IMR-90 (cell line): ENCODE results near the gene ELMO1. TPM values are rescaled to one million over a fixed set of nuclear protein-coding genes. Genes with fewer than 3 reads are reported as not detected.

Experiments
- ATAC-seq: fragments of 200-7000 bp; cut with Tn5 transposase; 2 replicates; pipeline ENCODE4 v1.9.1; 2020; ENCODE audit warnings: low read depth, mild to moderate bottlenecking, moderate library complexity
- BruUV-seq: library from RNA; stranded (reverse); fragments of 400-500 nt; replicated peaks from 2 replicates; lab custom pipeline; 2021; lab: Mats Ljungman, UMichigan
- CTCF ChIA-PET: fragments of 300-600 bp; formaldehyde crosslinking; extraction: SDS; loops from one replicate; lab custom pipeline; 2021; ENCODE audit warnings: antibody characterized with exemption; lab: Yijun Ruan, JAX
- POLR2A ChIA-PET: fragments of 300-600 bp; sonication (Branson Sonifier 250); formaldehyde crosslinking; loops from one replicate; lab custom pipeline; 2022; ENCODE audit warnings: antibody characterized with exemption; ENCODE audit not compliant: unreplicated experiment; lab: Charles Lee
- DNase-seq: peaks from one replicate; pipeline ENCODE4 v3.0.0; 2013
- H2AFZ ChIP-seq: replicated peaks from 2 replicates; pipeline ENCODE3; 2013; ENCODE audit warnings: low read length, mild to moderate bottlenecking; ENCODE audit not compliant: poor library complexity
- H2AK5ac ChIP-seq: 2 replicates; pipeline ENCODE4 v1.6.1; 2013; ENCODE audit warnings: low read depth, low read length, inconsistent platforms
- H2AK9ac ChIP-seq: replicated peaks from 2 replicates; pipeline ENCODE3; 2013; ENCODE audit warnings: mild to moderate bottlenecking, low read depth, low read length, moderate library complexity; ENCODE audit not compliant: poor library complexity
- H2BK120ac ChIP-seq: 2 replicates; pipeline ENCODE4 v1.6.1; 2013; ENCODE audit warnings: low read depth, low read length, inconsistent platforms
- H2BK15ac ChIP-seq: 3 replicates; pipeline ENCODE4 v1.6.1; 2013; ENCODE audit warnings: low read depth, low read length, inconsistent platforms
- H2BK20ac ChIP-seq: 2 replicates; pipeline ENCODE4 v1.6.1; 2013; ENCODE audit warnings: low read depth, mild to moderate bottlenecking, inconsistent platforms, low read length, moderate library complexity
- H2BK5ac ChIP-seq: 2 replicates; pipeline ENCODE4 v1.6.1; 2013; ENCODE audit warnings: mild to moderate bottlenecking, low read depth, low read length, inconsistent platforms; ENCODE audit not compliant: poor library complexity, severe bottlenecking
- H3K14ac ChIP-seq: replicated peaks from 2 replicates; pipeline ENCODE4 v1.6.1; 2013; ENCODE audit warnings: low read depth, low read length, inconsistent platforms
- H3K18ac ChIP-seq: 2 replicates; pipeline ENCODE4 v1.6.1; 2013; ENCODE audit warnings: low read depth, low read length, control low read depth
- H3K23ac ChIP-seq: 2 replicates; pipeline ENCODE4 v1.6.1; 2013; ENCODE audit warnings: low read depth, low read length, inconsistent platforms
- H3K27ac ChIP-seq: 2 replicates; pipeline ENCODE4 v1.5.1; 2013; ENCODE audit warnings: mild to moderate bottlenecking, control low read depth, low read length; ENCODE audit not compliant: insufficient read depth
- H3K27me3 ChIP-seq: 2 replicates; pipeline ENCODE4 v1.6.1; 2013; ENCODE audit warnings: low read length; ENCODE audit not compliant: control insufficient read depth, insufficient read depth
- H3K36me3 ChIP-seq: 2 replicates; pipeline ENCODE4 v1.6.1; 2013; ENCODE audit warnings: low read length, mixed read lengths; ENCODE audit not compliant: control insufficient read depth, insufficient read depth
- H3K4ac ChIP-seq: 2 replicates; pipeline ENCODE4 v1.6.1; 2013; ENCODE audit warnings: low read depth, low read length, inconsistent platforms
- H3K4me1 ChIP-seq: 2 replicates; pipeline ENCODE4 v1.6.1; 2013; ENCODE audit warnings: low read length, mixed read lengths; ENCODE audit not compliant: control insufficient read depth, insufficient read depth
- H3K4me2 ChIP-seq: 2 replicates; pipeline ENCODE4 v1.6.1; 2013; ENCODE audit warnings: low read depth, mild to moderate bottlenecking, control low read depth, low read length, moderate library complexity
- H3K4me3 ChIP-seq: 2 replicates; pipeline ENCODE4 v1.5.1; 2013; ENCODE audit warnings: low read depth, mild to moderate bottlenecking, control low read depth, low read length, moderate library complexity; ENCODE audit not compliant: insufficient read depth
- H3K56ac ChIP-seq: 2 replicates; pipeline ENCODE4 v1.6.1; 2013; ENCODE audit warnings: low read length, inconsistent platforms; ENCODE audit not compliant: insufficient read depth; ENCODE audit errors: extremely low read depth
- H3K79me1 ChIP-seq, 2 experiments: 2 replicates each; pipeline ENCODE4 v1.6.1; 2013; ENCODE audit warnings: low read length in 2 of 2, inconsistent platforms in 1 of 2, low read depth in 1 of 2
- H3K9ac ChIP-seq: 2 replicates; pipeline ENCODE4 v1.6.1; 2013; ENCODE audit warnings: low read depth, low read length, control low read depth
- H3K9me1 ChIP-seq: 2 replicates; pipeline ENCODE4 v1.6.1; 2013; ENCODE audit warnings: low read length, inconsistent platforms; ENCODE audit not compliant: insufficient read depth
- H3K9me3 ChIP-seq: 2 replicates; pipeline ENCODE4 v1.6.1; 2013; ENCODE audit warnings: low read length; ENCODE audit not compliant: control insufficient read depth, insufficient read depth
- H4K20me1 ChIP-seq: 2 replicates; pipeline ENCODE4 v1.6.1; 2013; ENCODE audit warnings: low read length, inconsistent platforms; ENCODE audit not compliant: insufficient read depth
- H4K5ac ChIP-seq: 2 replicates; pipeline ENCODE4 v1.6.1; 2013; ENCODE audit warnings: mild to moderate bottlenecking, low read depth, low read length, control low read depth
- H4K8ac ChIP-seq, 2 experiments: 2 replicates each; pipeline ENCODE4 v1.6.1; 2013; ENCODE audit warnings: low read depth in 2 of 2, low read length in 2 of 2, control low read depth in 1 of 2, inconsistent platforms in 1 of 2
- H4K91ac ChIP-seq: 2 replicates; pipeline ENCODE4 v1.6.1; 2013; ENCODE audit warnings: low read depth, low read length, inconsistent platforms; ENCODE audit not compliant: insufficient read depth
- BHLHE40 ChIP-seq: fragments of 150-350 bp; IDR thresholded peaks from 2 replicates; pipeline ENCODE4 v1.6.1; 2016; ENCODE audit warnings: mild to moderate bottlenecking, low read depth, low read length
- CEBPB ChIP-seq: IDR thresholded peaks from 2 replicates; pipeline ENCODE4 v1.6.1; 2012; ENCODE audit warnings: low read depth, low read length, improper control_type of control experiment
- CHD1 ChIP-seq: IDR thresholded peaks from 2 replicates; pipeline ENCODE4 v1.6.1; 2012; ENCODE audit warnings: low read depth, low read length, improper control_type of control experiment
- FOS ChIP-seq: fragments of 150-350 bp; IDR thresholded peaks from 2 replicates; pipeline ENCODE4 v1.6.1; 2016; ENCODE audit warnings: low read depth, low read length
- MAFK ChIP-seq: IDR thresholded peaks from 2 replicates; pipeline ENCODE4 v1.6.1; 2012; ENCODE audit warnings: low read depth, low read length, improper control_type of control experiment
- MAZ ChIP-seq: IDR thresholded peaks from 2 replicates; pipeline ENCODE4 v1.6.1; 2012; ENCODE audit warnings: low read depth, mild to moderate bottlenecking, low read length, improper control_type of control experiment, moderate library complexity, borderline replicate concordance
- MXI1 ChIP-seq: IDR thresholded peaks from 2 replicates; pipeline ENCODE4 v1.6.1; 2012; ENCODE audit warnings: low read depth, mild to moderate bottlenecking, low read length, moderate library complexity, borderline replicate concordance
- NFE2L2 ChIP-seq: fragments of 150-350 bp; IDR thresholded peaks from 2 replicates; pipeline ENCODE4 v1.6.1; 2016; ENCODE audit warnings: low read depth, mild to moderate bottlenecking, low read length
- POLR2A ChIP-seq: IDR thresholded peaks from 2 replicates; pipeline ENCODE4 v1.6.1; 2012; ENCODE audit warnings: mild to moderate bottlenecking, low read depth, low read length
- RAD21 ChIP-seq: IDR thresholded peaks from 2 replicates; pipeline ENCODE4 v1.6.1; 2012; ENCODE audit warnings: low read length, improper control_type of control experiment
- RCOR1 ChIP-seq: IDR thresholded peaks from 2 replicates; pipeline ENCODE4 v1.6.1; 2012; ENCODE audit warnings: mild to moderate bottlenecking, low read length, improper control_type of control experiment; ENCODE audit not compliant: insufficient replicate concordance
- RFX5 ChIP-seq: IDR thresholded peaks from 2 replicates; pipeline ENCODE4 v1.8.0; 2012; ENCODE audit warnings: low read depth, mild to moderate bottlenecking, low read length, moderate library complexity
- SMC3 ChIP-seq: fragments of 150-350 bp; IDR thresholded peaks from 2 replicates; pipeline ENCODE4 v1.6.1; 2016; ENCODE audit warnings: low read depth, mild to moderate bottlenecking, antibody characterized with exemption, low read length, moderate library complexity
- WGBS, 2 experiments: methylation state at CpG; one replicate each; pipeline versions ENCODE4 v1.1.5 to v1.1.7; 2013; ENCODE audit warnings: missing lambda C conversion rate in 2 of 2; ENCODE audit not compliant: insufficient read length in 1 of 2; ENCODE audit errors: extremely low coverage in 2 of 2; 5-methylcytosine and 5-hydroxymethylcytosine counted together
- dilution Hi-C: fragments of 300-500 bp; cut with HindIII; formaldehyde crosslinking; loops from one replicate; pipeline ENCODE4 v1.14.3; 2018; ENCODE audit warnings: low sequenced_read_pairs; ENCODE audit not compliant: unreplicated experiment
- in situ Hi-C: fragments of 300-500 bp; cut with MboI; formaldehyde crosslinking; loops from 3 replicates; pipeline ENCODE4 v1.14.3; 2019; ENCODE audit warnings: low sequenced_read_pairs, inconsistent platforms, mixed read lengths
- intact Hi-C: fragments of 100-400 bp; cut with micrococcal nuclease; formaldehyde crosslinking; loops from 2 replicates; pipeline ENCODE4 v1.10.0; 2022
- polyA plus RNA-seq, 3 experiments: library from polyadenylated mRNA; depleted of rRNA; stranded (reverse); fragments of >200 nt; gene quantifications; 2 replicates each; pipeline ENCODE4 v1.2.3, GENCODE V29; 2012; ENCODE audit warnings: low replicate concordance in 1 of 3
- total RNA-seq: library from RNA; depleted of rRNA; stranded (reverse); fragments of >200 nt; gene quantifications from 2 replicates; pipeline ENCODE4 v1.2.3, GENCODE V29; 2012
- TF ChIP-seq, protein P1 (sequence below): conservative IDR thresholded peaks from 2 replicates; pipeline ENCODE4 v1.5.1; 2012; ENCODE audit warnings: mild to moderate bottlenecking, low read depth, low read length, improper control_type of control experiment
- TF ChIP-seq, protein P2 (sequence below): fragments of 150-350 bp; IDR thresholded peaks from 2 replicates; pipeline ENCODE4 v1.6.1; 2016; ENCODE audit warnings: low read depth, mild to moderate bottlenecking, low read length, moderate library complexity, borderline replicate concordance
- TF ChIP-seq, protein P3 (sequence below): fragments of 150-350 bp; IDR thresholded peaks from 2 replicates; pipeline ENCODE4 v1.6.1; 2017; ENCODE audit warnings: mild to moderate bottlenecking, antibody characterized with exemption, low read length, low read depth

ELMO1 gene
- total and polyA plus RNA-seq, 2 of the 4 experiments (the other 2 are of a cell fraction): 0.03 TPM; not detected in 1

DNA sequence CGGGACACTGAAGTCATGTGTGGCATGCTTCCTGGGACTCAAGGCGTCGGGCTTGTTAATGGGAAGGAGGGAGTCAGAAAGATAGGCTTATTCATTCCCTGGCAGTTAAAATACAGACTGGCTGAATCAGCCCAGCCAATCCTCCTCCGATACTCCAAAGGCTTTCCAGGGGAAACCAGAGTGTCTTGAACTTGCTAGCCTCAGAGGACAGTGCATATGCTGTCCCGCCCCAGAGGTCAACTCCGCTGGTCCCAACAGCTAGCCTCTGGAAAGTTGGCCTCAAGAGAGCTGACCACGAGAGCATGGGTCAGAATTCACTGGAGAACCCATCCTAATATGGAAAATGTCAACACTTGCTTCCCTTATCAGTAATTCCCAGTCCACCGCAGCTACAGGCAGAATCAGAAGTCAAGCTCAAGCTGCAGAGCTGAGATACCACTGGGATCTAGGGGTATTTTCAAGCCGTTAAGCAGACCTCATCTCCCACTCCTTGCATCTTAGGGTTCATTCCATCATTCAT is 43.0 kb downstream of the ELMO1 start:
- Histone ChIP-seq H3K27me3 (no peaks in the 10 kb centered on the region), H4K8ac (no peak overlapping the region), H2AFZ (no peak overlapping the region), H2BK120ac (no peak overlapping the region), H3K79me1 (no peaks in the 10 kb centered on the region), H4K5ac (no peak overlapping the region), H2AK5ac (no peak overlapping the region), H4K91ac (no peak overlapping the region), H3K4me2 (no peak overlapping the region), H3K4me3 (no peak overlapping the region), H3K4ac (no peak overlapping the region), H2BK5ac (no peak overlapping the region), H3K9me3 (peaks cover 7% of the 10 kb centered on the region), H3K36me3 (no peaks in the 10 kb centered on the region), H3K27ac (no peak overlapping the region), H3K9me1 (no peaks in the 10 kb centered on the region), H4K20me1 (no peaks in the 10 kb centered on the region), H2BK20ac (no peak overlapping the region), H2BK15ac (no peak overlapping the region), H3K56ac (no peak overlapping the region), H3K9ac (no peak overlapping the region), H3K4me1 (no peaks in the 10 kb centered on the region), H3K23ac (no peak overlapping the region), H3K18ac (no peak overlapping the region), H2AK9ac (no peak overlapping the region), H3K14ac (no peak overlapping the region)
- intact Hi-C loops: no loop called here
- no peak for ATAC-seq
- dilution Hi-C loops: no loop called here
- ChIA-PET CTCF (interaction anchor here (0.6 kb wide), 1 partner anchor 50 kb away, joined by 4 read pairs; no protein-coding TSS in a partner anchor), POLR2A (no interaction called here)
- DNase-seq: no peak
- BruUV-seq: no TSS peak
- 60% methylated on average over 4 of the region's 9 CpGs; no CpG with 5 or more reads in 1 of the 2 experiments for WGBS, 2 experiments
- in situ Hi-C loops: no loop called here
- TF ChIP-seq BHLHE40 (no peak), MXI1 (no peak), POLR2A (no peak), RFX5 (no peak), RCOR1 (no peak), NFE2L2 (no peak), RAD21 (no peak), SMC3 (no peak), MAFK (no peak), CHD1 (no peak), MAZ (no peak), CEBPB (no peak), FOS (no peak)
- TF ChIP-seq, protein P1, sequence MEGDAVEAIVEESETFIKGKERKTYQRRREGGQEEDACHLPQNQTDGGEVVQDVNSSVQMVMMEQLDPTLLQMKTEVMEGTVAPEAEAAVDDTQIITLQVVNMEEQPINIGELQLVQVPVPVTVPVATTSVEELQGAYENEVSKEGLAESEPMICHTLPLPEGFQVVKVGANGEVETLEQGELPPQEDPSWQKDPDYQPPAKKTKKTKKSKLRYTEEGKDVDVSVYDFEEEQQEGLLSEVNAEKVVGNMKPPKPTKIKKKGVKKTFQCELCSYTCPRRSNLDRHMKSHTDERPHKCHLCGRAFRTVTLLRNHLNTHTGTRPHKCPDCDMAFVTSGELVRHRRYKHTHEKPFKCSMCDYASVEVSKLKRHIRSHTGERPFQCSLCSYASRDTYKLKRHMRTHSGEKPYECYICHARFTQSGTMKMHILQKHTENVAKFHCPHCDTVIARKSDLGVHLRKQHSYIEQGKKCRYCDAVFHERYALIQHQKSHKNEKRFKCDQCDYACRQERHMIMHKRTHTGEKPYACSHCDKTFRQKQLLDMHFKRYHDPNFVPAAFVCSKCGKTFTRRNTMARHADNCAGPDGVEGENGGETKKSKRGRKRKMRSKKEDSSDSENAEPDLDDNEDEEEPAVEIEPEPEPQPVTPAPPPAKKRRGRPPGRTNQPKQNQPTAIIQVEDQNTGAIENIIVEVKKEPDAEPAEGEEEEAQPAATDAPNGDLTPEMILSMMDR: no peak
- TF ChIP-seq, protein P2, sequence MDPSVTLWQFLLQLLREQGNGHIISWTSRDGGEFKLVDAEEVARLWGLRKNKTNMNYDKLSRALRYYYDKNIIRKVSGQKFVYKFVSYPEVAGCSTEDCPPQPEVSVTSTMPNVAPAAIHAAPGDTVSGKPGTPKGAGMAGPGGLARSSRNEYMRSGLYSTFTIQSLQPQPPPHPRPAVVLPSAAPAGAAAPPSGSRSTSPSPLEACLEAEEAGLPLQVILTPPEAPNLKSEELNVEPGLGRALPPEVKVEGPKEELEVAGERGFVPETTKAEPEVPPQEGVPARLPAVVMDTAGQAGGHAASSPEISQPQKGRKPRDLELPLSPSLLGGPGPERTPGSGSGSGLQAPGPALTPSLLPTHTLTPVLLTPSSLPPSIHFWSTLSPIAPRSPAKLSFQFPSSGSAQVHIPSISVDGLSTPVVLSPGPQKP: no peak
- TF ChIP-seq, protein P3, sequence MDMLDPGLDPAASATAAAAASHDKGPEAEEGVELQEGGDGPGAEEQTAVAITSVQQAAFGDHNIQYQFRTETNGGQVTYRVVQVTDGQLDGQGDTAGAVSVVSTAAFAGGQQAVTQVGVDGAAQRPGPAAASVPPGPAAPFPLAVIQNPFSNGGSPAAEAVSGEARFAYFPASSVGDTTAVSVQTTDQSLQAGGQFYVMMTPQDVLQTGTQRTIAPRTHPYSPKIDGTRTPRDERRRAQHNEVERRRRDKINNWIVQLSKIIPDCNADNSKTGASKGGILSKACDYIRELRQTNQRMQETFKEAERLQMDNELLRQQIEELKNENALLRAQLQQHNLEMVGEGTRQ: no peak
